ENCODE measurements around the gene OVOL1. TPM values are rescaled to one million over a fixed set of nuclear protein-coding genes. Genes with fewer than 3 reads are reported as not detected.

OVOL1 gene
- total RNA-seq, 4 donors from 2014 or later = 1.0 TPM; not detected in 3

GRCh38 chr11:65786008-65786785, 666 bp upstream of the OVOL1 start:
- Histone ChIP-seq H3K36me3 (no peaks in the 10 kb centered on the region), H3K27ac (no peak overlapping the region), H3K9me3 (no peaks in the 10 kb centered on the region), H3K4me1 (peaks cover 0 to 8% of the 10 kb centered on the region in 2 donors), H3K4me3 (no peak overlapping the region), H3K27me3 (peaks cover 10 to 27% of the 10 kb centered on the region in 2 donors)
- TF ChIP-seq CTCF (IDR thresholded peaks at IDR 0.05) (no peak), POLR2A (IDR thresholded peaks at IDR 0.05) (no peak)
- no peak for DNase-seq
- intact Hi-C loops (cut with DNase I; ENCODE audit: low total_unique reads) = no loop called here

GRCh38 chr11:65787649-65788622, 1.1 kb downstream of the OVOL1 start:
- Histone ChIP-seq H3K4me1 (peaks cover 0 to 8% of the 10 kb centered on the region in 2 donors), H3K27me3 (peaks cover 10 to 27% of the 10 kb centered on the region in 2 donors), H3K36me3 (no peaks in the 10 kb centered on the region), H3K4me3 (no peak overlapping the region), H3K9me3 (no peaks in the 10 kb centered on the region), H3K27ac (no peak overlapping the region)
- no peak for TF ChIP-seq CTCF (IDR thresholded peaks at IDR 0.05)
- TF ChIP-seq POLR2A (IDR thresholded peaks at IDR 0.05) = no peak
- no peak for DNase-seq
- intact Hi-C loops (cut with DNase I; ENCODE audit: low total_unique reads) = no loop called here

- no peaks in the 10 kb centered on the region for H3K9me3 ChIP-seq
- intact Hi-C loops (cut with DNase I; ENCODE audit: low total_unique reads) = no loop called here
- H3K4me1 ChIP-seq = peaks cover 0 to 8% of the 10 kb centered on the region in 2 donors
- peaks cover 10 to 27% of the 10 kb centered on the region in 2 donors for H3K27me3 ChIP-seq
- DNase-seq = no peak
- no peak overlapping the region for H3K4me3 ChIP-seq
- no peak overlapping the region for H3K27ac ChIP-seq
- TF ChIP-seq CTCF (IDR thresholded peaks at IDR 0.05) (no peak), POLR2A (IDR thresholded peaks at IDR 0.05) (no peak)
- H3K36me3 ChIP-seq = no peaks in the 10 kb centered on the region
Observed at GRCh38 chr11:65788821-65789220, 2.0 kb downstream of the OVOL1 start.

- DNase-seq = no peak
- H3K27ac ChIP-seq = no peak overlapping the region
- intact Hi-C loops (cut with DNase I; ENCODE audit: low total_unique reads) = no loop called here
- H3K4me3 ChIP-seq = no peak overlapping the region
- H3K27me3 ChIP-seq = peaks cover 10 to 27% of the 10 kb centered on the region in 2 donors
- H3K36me3 ChIP-seq = no peaks in the 10 kb centered on the region
- H3K9me3 ChIP-seq = no peaks in the 10 kb centered on the region
- TF ChIP-seq POLR2A (IDR thresholded peaks at IDR 0.05) (no peak), CTCF (IDR thresholded peaks at IDR 0.05) (no peak)
- peaks cover 0 to 8% of the 10 kb centered on the region in 2 donors for H3K4me1 ChIP-seq
Observed at GRCh38 chr11:65789230-65790103, 2.6 kb downstream of the OVOL1 start.

Data from uterus (tissue), 4 donors.